Measurements from ENCODE around the gene BHMT. TPM values are rescaled to one million over a fixed set of nuclear protein-coding genes. Genes with fewer than 3 reads are reported as not detected.

Gene BHMT
- total RNA-seq, 1 donor from 2014 or later: not detected

DNA sequence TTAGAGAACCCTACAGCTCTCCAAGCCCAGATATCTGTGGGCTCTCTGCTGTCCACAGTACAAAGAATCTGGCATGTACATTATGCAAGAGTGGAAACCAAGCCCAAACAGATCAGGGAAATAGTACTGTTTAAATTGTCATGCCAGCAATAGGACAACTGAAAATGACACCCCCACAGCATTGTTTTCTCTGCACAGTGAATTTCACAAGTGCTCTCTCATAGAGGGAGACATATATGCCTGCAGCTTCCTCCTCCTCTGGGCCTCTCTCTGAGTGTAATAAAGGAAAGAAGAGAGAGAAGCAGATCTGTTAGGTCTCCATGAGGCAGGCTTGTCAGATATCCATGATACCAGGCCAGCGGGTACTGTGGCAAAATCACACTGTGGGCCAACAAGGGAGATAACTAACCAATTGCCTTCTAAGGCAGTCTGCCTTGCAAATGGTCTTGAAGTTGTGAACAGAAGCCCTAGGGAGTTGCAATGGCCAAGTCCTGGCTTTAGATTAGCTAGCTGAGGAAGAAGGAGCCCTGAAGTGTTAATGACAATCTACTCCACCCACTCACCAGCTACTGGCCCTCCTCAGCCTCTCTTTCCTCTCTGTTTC lies 69.9 kb downstream of the BHMT start:
- Histone ChIP-seq H3K27ac (no peak overlapping the region), H3K9me3 (no peaks in the 10 kb centered on the region), H3K36me3 (no peaks in the 10 kb centered on the region), H3K27me3 (no peaks in the 10 kb centered on the region), H3K4me1 (peaks cover 19% of the 10 kb centered on the region), H3K4me3 (no peak overlapping the region)
- no peak for DNase-seq (ENCODE audit: extremely low spot score in 2 of 2)
- TF ChIP-seq POLR2AphosphoS5 (IDR thresholded peaks at IDR 0.05; ENCODE audit: insufficient read depth in 1 of 2, low read depth in 1 of 2) (no peak), POLR2A (IDR thresholded peaks at IDR 0.05) (no peak)
- TF ChIP-seq, protein P1, sequence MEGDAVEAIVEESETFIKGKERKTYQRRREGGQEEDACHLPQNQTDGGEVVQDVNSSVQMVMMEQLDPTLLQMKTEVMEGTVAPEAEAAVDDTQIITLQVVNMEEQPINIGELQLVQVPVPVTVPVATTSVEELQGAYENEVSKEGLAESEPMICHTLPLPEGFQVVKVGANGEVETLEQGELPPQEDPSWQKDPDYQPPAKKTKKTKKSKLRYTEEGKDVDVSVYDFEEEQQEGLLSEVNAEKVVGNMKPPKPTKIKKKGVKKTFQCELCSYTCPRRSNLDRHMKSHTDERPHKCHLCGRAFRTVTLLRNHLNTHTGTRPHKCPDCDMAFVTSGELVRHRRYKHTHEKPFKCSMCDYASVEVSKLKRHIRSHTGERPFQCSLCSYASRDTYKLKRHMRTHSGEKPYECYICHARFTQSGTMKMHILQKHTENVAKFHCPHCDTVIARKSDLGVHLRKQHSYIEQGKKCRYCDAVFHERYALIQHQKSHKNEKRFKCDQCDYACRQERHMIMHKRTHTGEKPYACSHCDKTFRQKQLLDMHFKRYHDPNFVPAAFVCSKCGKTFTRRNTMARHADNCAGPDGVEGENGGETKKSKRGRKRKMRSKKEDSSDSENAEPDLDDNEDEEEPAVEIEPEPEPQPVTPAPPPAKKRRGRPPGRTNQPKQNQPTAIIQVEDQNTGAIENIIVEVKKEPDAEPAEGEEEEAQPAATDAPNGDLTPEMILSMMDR (IDR thresholded peaks at IDR 0.05): no peak
- intact Hi-C loops (cut with DNase I): no loop called here

Small RNAs within 50 kb of the gene (small RNA-seq; reads per million reads assigned to genes)
- gene RNY3P1: not detected

Other genes starting within 250 kb of the BHMT start
- 12.3 TPM for gene ARSB, start 126.5 kb upstream of the BHMT start, total RNA-seq
- gene DMGDH, start 42.1 kb upstream of the BHMT start, total RNA-seq: 4.2 TPM
- gene BHMT2, start 42.0 kb upstream of the BHMT start, total RNA-seq: 4.2 TPM
- 12.0 TPM for gene JMY, start 124.3 kb downstream of the BHMT start, total RNA-seq